LNCaP clone FGC (cell line): Measurements from ENCODE around the gene COX5A.

Experiments used
- DNase-seq: peaks from one replicate; pipeline ENCODE4 v3.0.0-alpha.2; 2011; ENCODE audit warnings: low read depth
- H3K4me3 ChIP-seq: 2 replicates; pipeline ENCODE4 v1.5.1; 2011; ENCODE audit warnings: mild to moderate bottlenecking, low read depth, low read length, control low read depth
- TF ChIP-seq, protein P1 (sequence below): IDR thresholded peaks from 2 replicates; pipeline ENCODE4 v1.5.1; 2012; ENCODE audit warnings: mild to moderate bottlenecking; ENCODE audit not compliant: control insufficient read depth, insufficient read depth; ENCODE audit errors: extremely low read depth

COX5A gene

DNA sequence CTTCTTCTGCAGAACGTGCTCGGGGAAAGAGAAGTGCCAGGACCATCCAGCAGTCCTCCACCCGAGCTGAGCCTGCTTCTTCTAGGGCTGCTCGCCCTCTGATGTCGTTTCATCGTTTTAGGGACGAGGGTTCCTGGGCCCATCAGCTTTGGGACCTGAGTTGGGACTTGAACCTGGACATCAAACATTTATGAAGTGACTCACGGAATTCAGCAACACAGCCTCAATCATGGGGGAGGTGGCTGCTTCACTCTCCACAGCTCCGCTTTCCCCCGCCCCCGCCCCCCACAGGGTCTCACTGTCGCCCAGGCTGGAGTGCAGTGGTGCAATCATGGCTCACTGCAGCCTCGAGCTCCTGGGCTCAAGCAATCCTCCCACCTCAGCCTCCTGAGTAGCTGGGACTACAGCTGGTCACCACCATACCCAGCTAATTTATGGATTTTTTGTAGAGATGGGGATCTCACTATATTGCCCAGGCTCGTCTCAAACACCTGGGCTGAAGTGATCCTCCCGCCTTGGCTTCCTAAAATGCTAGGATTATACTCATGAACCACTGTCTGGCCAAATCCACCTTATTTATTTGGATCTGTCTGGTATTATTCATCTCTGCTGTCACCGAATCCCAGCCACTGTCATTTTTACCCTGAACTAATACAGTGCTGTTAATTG lies 64.0 kb downstream of the COX5A start:
- peak overlapping the region; percentile 82 for H3K4me3 ChIP-seq
- DNase-seq = no peak
- TF ChIP-seq, protein P1, sequence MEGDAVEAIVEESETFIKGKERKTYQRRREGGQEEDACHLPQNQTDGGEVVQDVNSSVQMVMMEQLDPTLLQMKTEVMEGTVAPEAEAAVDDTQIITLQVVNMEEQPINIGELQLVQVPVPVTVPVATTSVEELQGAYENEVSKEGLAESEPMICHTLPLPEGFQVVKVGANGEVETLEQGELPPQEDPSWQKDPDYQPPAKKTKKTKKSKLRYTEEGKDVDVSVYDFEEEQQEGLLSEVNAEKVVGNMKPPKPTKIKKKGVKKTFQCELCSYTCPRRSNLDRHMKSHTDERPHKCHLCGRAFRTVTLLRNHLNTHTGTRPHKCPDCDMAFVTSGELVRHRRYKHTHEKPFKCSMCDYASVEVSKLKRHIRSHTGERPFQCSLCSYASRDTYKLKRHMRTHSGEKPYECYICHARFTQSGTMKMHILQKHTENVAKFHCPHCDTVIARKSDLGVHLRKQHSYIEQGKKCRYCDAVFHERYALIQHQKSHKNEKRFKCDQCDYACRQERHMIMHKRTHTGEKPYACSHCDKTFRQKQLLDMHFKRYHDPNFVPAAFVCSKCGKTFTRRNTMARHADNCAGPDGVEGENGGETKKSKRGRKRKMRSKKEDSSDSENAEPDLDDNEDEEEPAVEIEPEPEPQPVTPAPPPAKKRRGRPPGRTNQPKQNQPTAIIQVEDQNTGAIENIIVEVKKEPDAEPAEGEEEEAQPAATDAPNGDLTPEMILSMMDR = no peak

DNA sequence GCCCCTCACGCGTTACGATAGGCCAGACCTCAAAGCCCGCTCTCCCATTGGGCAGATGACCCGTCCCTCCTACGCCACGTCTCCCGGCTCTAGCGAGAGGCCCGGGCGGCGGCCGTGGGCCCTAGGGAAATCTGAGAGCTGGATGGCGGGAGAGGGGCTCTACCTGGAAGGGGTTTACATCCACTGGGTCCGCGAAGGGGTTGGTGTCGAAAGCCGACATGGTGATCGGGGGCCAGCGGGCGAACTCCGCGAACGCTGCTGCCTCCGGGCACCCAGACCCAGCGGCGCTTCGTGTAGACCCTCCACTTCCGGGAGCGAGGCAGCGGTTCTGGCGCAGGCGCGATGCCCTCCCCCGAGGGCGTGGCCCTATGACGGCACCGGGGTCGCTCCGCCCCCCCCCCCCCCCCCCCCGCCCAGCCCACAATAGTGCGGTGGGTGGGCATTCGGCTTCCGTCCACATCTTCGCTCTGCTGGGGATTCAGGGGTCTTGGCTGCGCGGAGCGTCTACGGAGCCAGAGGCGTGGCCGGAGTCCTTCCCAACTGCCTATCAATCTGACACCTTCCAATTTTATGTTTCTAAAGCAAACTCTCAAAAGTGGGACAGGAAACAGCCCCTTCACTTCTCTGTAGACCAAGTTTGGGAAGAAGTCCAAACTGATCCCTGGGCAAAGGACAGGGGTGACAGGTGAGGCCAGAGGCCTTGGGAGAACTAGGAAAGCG lies 64.7 kb downstream of the COX5A start, which contains the start of gene SCAMP2:
TSS of gene SCAMP2 (minus strand) at position 330 of the 720 bp plus-strand sequence. CDS start at position 220, 110 bp downstream.
- TF ChIP-seq, protein P1 = no peak
- DNase-seq = peak; percentile 76
- H3K4me3 ChIP-seq = peak within 1 kb of the TSS; percentile 82

DNA sequence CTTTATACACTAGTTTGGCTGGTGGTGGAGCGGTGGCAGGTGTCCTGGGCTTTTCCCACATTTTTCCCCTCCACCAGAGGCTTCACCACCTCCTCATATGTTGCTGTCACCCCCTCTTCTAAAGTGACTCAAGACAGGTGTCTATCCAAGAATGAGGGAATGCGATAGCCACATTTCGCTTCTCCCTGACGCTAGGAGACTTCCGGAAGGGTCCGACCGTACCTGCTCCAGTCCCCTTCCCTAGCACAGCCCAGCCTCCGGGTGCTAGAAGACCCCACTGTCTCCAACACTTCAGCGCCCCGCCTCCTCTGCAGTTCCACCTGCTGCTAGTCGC lies 65.2 kb downstream of the COX5A start:
- TF ChIP-seq, protein P1 = no peak
- peak overlapping the region; percentile 82 for H3K4me3 ChIP-seq
- DNase-seq = no peak

DNA sequence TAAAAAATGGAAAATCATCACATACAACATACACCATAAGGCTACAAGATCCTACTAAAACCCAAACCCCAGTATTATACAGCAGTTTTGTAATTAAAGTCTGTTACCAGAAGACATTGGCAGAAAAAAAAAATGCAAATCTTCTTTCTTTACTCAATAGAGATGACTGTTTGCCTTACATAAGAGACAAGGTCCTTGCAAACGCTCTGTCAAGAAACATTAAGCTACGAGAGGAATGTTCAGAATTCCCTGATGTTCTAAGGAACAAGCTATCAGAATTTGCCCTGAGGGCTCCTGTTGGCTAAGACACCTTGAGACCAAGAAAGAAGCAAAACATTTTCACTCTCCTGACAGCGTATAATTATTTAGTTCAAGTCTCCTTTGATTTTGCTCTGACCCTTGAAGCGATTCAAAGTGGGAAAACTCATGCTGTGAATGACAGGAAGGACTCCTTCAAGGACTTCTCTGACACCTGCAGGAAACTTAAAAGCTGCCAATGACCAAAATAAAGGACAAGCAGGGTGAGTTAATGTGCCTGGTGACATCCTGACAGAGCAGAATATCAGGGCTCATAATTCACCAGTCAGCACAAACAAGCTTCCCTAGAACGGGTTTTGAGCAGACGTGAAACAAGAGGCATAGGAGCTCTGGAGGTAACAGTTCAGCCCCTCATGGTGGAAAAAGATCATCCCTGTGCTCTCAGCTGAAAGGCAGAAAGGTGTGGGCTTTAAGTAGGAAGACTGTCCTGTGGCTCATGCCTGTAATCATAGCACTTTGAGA lies 67.2 kb downstream of the COX5A start:
- no peak overlapping the region for H3K4me3 ChIP-seq
- TF ChIP-seq, protein P1 = no peak
- no peak for DNase-seq
